ENCODE results near the gene TCAP. TPM values are rescaled to one million over a fixed set of nuclear protein-coding genes. Genes with fewer than 3 reads are reported as not detected.

The TCAP gene
- total RNA-seq, 1 experiment from 2014 or later, result 2.1 TPM

- Mint-ChIP-seq H3K9me3 (no peaks in the 10 kb centered on the region), H3K36me3 (ENCODE audit: insufficient read depth in 1 of 3, low read depth in 3 of 3) (peaks cover 0 to 3% (median 3%) of the 10 kb centered on the region in 3 experiments; a peak in 3 of 7 replicates), H3K27ac (no peak overlapping the region), H3K4me1 (peaks cover 31 to 33% of the 10 kb centered on the region in 2 experiments), H3K27me3 (ENCODE audit: low read depth) (peaks cover 25% of the 10 kb centered on the region), H3K4me3 (no peak overlapping the region)
- no peak overlapping the region for H3K4ac ChIP-seq (ENCODE audit: low read depth, low read length)
- H2BK120ac ChIP-seq (ENCODE audit: low read depth, low read length, poor library complexity, severe bottlenecking), result no peak overlapping the region
- H3K27ac ChIP-seq (ENCODE audit: insufficient read length, low read depth, low read length), result no peak overlapping the region
- no peak overlapping the region for H3K9ac ChIP-seq (ENCODE audit: extremely low read depth, insufficient read length, low read length)
- H3K79me2 ChIP-seq (ENCODE audit: insufficient read depth, low read length), result no peaks in the 10 kb centered on the region
- no peak overlapping the region for H2BK12ac ChIP-seq (ENCODE audit: insufficient read length, low read depth, low read length)
- H3K4me2 ChIP-seq (ENCODE audit: insufficient read depth, insufficient read length, low read length), result no peak overlapping the region
- no peak overlapping the region; the same call in 1 of the 2 replicates for H3K14ac ChIP-seq (ENCODE audit: insufficient read depth, low read length)
- no peaks in the 10 kb centered on the region for H3K9me3 ChIP-seq (ENCODE audit: control insufficient read depth, low read depth, low read length)
- no peaks in the 10 kb centered on the region for H3K4me1 ChIP-seq (ENCODE audit: insufficient read depth, low read length)
- no peaks in the 10 kb centered on the region for H4K20me1 ChIP-seq (ENCODE audit: control insufficient read depth, insufficient read depth, insufficient read length)
- no peaks in the 10 kb centered on the region for H3K23me2 ChIP-seq (ENCODE audit: insufficient read length, low read depth, low read length, poor library complexity, severe bottlenecking)
- no peak overlapping the region for H4K5ac ChIP-seq (ENCODE audit: insufficient read length, low read depth, low read length)
- no peaks in the 10 kb centered on the region for H3K79me1 ChIP-seq (ENCODE audit: insufficient read depth, low read depth, low read length, poor library complexity, severe bottlenecking)
- H3K27me3 ChIP-seq (ENCODE audit: insufficient read depth, low read length), result no peaks in the 10 kb centered on the region
- no CpG with 5 or more reads among the region's 5 CpGs for WGBS (ENCODE audit: extremely low coverage, insufficient read length, low lambda C conversion rate)
- H2BK5ac ChIP-seq (ENCODE audit: insufficient read length, low read length), result no peak overlapping the region
- H3K23ac ChIP-seq (ENCODE audit: insufficient read length, low read depth, low read length), result no peak overlapping the region
- H2AK5ac ChIP-seq (ENCODE audit: insufficient read length, low read length), result no peak overlapping the region
- no peak for DNase-seq
- no peak overlapping the region for H2BK15ac ChIP-seq (ENCODE audit: low read depth, low read length)
- no peak overlapping the region for H3K18ac ChIP-seq (ENCODE audit: insufficient read length, low read depth, low read length)
- H2AFZ ChIP-seq (ENCODE audit: low read length), result no peak overlapping the region
- no peak overlapping the region for H2BK20ac ChIP-seq (ENCODE audit: low read depth, low read length, poor library complexity, severe bottlenecking)
- no peak overlapping the region for H4K8ac ChIP-seq (replicated peaks; ENCODE audit: insufficient read length, low read depth, low read length)
- TF ChIP-seq, protein P1, sequence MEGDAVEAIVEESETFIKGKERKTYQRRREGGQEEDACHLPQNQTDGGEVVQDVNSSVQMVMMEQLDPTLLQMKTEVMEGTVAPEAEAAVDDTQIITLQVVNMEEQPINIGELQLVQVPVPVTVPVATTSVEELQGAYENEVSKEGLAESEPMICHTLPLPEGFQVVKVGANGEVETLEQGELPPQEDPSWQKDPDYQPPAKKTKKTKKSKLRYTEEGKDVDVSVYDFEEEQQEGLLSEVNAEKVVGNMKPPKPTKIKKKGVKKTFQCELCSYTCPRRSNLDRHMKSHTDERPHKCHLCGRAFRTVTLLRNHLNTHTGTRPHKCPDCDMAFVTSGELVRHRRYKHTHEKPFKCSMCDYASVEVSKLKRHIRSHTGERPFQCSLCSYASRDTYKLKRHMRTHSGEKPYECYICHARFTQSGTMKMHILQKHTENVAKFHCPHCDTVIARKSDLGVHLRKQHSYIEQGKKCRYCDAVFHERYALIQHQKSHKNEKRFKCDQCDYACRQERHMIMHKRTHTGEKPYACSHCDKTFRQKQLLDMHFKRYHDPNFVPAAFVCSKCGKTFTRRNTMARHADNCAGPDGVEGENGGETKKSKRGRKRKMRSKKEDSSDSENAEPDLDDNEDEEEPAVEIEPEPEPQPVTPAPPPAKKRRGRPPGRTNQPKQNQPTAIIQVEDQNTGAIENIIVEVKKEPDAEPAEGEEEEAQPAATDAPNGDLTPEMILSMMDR (conservative IDR thresholded peaks at IDR 0.05), result no peak
- H3K56ac ChIP-seq (ENCODE audit: insufficient read length, low read depth, low read length), result no peak overlapping the region
- no peak overlapping the region for H3T11ph ChIP-seq (ENCODE audit: low read length)
- no peak overlapping the region for H4K91ac ChIP-seq (ENCODE audit: insufficient read length, low read depth, low read length)
Measured at GRCh38 chr17:39674179-39674578, 9.0 kb downstream of the TCAP start.
